Nephron progenitor cell (in vitro differentiated cells): ENCODE results near the gene ATIC.
"Not testable (repeated sequence)": the region's sequence is repeated elsewhere in the genome, so short reads cannot be mapped to it uniquely, and the experiment has no call there.

Experiments
- DNase-seq: peaks from one replicate; pipeline ENCODE4 v3.0.0; 2021
- H3K27ac Mint-ChIP-seq: 2 replicates; pipeline ENCODE4 v1.8.0; 2021; ENCODE audit warnings: mild to moderate bottlenecking, moderate library complexity, mixed read lengths
- H3K27me3 Mint-ChIP-seq: 2 replicates; pipeline ENCODE4 v1.8.0; 2021; ENCODE audit warnings: mild to moderate bottlenecking, low read depth, mixed read lengths; ENCODE audit not compliant: poor library complexity
- H3K36me3 Mint-ChIP-seq: 2 replicates; pipeline ENCODE4 v1.8.0; 2021; ENCODE audit warnings: low read depth, mixed read lengths
- H3K4me1 Mint-ChIP-seq: 2 replicates; pipeline ENCODE4 v1.8.0; 2021; ENCODE audit warnings: mixed read lengths
- H3K4me3 Mint-ChIP-seq: 2 replicates; pipeline ENCODE4 v1.8.0; 2021; ENCODE audit warnings: mild to moderate bottlenecking, moderate library complexity, mixed read lengths
- H3K9me3 Mint-ChIP-seq: 2 replicates; pipeline ENCODE4 v1.8.0; 2021; ENCODE audit warnings: mild to moderate bottlenecking, moderate library complexity, mixed read lengths
- TF ChIP-seq, protein P1 (sequence below): fragments of 200-600 bp; sonication (generic); IDR thresholded peaks from 2 replicates; pipeline ENCODE4 v1.5.0; 2021; ENCODE audit warnings: antibody characterized with exemption

The ATIC gene

DNA sequence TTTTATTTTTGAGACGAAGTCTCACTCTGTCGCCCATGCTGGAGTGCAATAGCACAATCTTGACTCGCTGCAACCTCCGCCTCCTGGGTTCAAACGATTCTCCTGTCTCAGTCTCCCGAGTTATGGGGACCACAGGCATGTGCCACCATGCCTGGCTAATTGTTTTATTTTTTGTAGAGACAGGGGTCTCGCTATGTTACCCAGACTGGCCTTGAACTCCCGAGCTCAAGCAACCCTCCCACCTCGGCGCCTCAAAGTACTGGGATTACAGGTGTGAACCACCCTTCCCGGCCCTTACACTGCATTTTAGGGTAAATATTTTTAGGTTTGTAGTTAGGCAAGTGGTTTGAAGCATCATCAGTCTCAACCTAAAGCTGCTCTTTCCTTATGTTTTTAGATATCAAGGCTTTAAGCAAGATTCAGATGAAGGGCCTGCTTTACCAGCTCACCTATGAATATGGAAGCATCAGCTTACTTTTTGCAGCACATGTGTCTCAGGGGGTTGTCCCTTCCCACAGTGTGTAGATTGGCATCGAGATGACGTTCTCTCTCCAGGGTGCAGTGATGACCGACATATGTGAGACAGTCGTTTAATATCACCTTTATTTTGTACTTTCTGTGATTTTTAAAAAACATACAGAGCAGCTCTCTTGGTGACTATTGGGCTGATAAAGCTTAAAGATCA lies 47.2 kb downstream of the ATIC start:
- no peak for DNase-seq
- Mint-ChIP-seq H3K4me1 (no peaks in the 10 kb centered on the region), H3K4me3 (no peak overlapping the region), H3K27me3 (no peaks in the 10 kb centered on the region), H3K27ac (no peak overlapping the region), H3K9me3 (no peaks in the 10 kb centered on the region), H3K36me3 (peaks cover 45% of the 10 kb centered on the region)
- TF ChIP-seq, protein P1, sequence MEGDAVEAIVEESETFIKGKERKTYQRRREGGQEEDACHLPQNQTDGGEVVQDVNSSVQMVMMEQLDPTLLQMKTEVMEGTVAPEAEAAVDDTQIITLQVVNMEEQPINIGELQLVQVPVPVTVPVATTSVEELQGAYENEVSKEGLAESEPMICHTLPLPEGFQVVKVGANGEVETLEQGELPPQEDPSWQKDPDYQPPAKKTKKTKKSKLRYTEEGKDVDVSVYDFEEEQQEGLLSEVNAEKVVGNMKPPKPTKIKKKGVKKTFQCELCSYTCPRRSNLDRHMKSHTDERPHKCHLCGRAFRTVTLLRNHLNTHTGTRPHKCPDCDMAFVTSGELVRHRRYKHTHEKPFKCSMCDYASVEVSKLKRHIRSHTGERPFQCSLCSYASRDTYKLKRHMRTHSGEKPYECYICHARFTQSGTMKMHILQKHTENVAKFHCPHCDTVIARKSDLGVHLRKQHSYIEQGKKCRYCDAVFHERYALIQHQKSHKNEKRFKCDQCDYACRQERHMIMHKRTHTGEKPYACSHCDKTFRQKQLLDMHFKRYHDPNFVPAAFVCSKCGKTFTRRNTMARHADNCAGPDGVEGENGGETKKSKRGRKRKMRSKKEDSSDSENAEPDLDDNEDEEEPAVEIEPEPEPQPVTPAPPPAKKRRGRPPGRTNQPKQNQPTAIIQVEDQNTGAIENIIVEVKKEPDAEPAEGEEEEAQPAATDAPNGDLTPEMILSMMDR, result no peak

DNA sequence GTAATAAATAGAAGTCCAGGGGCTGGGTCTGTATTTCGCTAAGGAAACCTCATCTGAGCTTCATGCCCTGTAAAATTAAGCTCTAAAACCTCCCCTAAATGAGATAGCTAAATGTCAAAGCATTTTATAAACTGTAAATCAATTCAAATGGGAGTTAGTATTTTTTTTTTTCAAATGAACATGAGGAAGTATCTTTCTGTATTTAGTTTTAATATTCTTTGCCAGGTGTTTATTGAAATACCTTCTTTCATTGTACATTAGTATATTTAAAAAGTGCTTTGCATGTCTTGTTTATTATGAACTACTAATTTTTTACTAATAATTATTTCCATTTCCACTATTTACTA lies 47.7 kb downstream of the ATIC start:
- no peak overlapping the region for H3K4me3 Mint-ChIP-seq
- H3K9me3 Mint-ChIP-seq, result no peaks in the 10 kb centered on the region
- no peaks in the 10 kb centered on the region for H3K4me1 Mint-ChIP-seq
- peak overlapping the region; percentile 27 for H3K27ac Mint-ChIP-seq
- TF ChIP-seq, protein P1, result no peak
- no peak for DNase-seq
- peaks cover 46% of the 10 kb centered on the region for H3K36me3 Mint-ChIP-seq
- H3K27me3 Mint-ChIP-seq, result no peaks in the 10 kb centered on the region

DNA sequence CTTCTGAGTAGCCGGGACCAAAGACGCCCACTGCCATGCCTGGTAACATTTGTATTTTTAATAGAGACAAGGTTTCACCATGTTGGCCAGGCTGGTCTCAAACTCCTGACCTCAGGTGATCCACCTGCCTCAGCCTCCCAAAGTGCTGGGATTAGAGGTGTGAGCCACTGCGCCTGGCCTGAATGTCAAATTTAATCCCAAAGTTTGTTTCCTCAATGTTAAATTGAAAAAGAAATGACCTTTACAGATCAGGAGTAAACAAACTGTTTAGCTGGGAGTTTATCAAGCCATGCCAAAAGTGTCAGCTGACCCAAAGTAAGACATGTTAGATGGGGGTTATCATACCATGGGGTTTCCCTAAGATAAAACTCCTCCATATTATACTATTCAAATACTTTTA lies 48.2 kb downstream of the ATIC start:
- H3K36me3 Mint-ChIP-seq, result peaks cover 46% of the 10 kb centered on the region
- not testable (repeated sequence) for DNase-seq, H3K27me3 Mint-ChIP-seq, H3K9me3 Mint-ChIP-seq, H3K27ac Mint-ChIP-seq, H3K4me3 Mint-ChIP-seq, H3K4me1 Mint-ChIP-seq

DNA sequence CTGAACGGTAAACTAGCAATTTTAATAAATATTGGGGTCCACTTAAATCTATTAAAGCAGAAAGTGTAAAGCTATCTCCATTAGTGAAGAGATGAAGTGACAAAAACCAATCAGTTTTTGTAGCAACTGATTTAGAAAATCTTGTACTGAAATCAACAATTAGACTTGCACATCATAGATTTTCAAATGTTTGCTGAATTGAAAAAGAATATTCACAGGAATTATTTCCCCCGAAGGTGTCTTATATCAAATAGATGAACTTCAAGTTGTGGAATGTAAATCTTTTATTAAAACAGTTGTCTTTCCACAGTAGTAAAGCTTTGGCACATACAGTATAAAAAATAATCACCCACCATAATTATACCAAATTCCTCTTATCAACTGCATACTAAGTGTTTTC lies 48.7 kb downstream of the ATIC start:
- H3K27ac Mint-ChIP-seq, result no peak overlapping the region
- TF ChIP-seq, protein P1, result no peak
- no peak overlapping the region for H3K4me3 Mint-ChIP-seq
- peaks cover 46% of the 10 kb centered on the region for H3K36me3 Mint-ChIP-seq
- H3K4me1 Mint-ChIP-seq, result no peaks in the 10 kb centered on the region
- no peak for DNase-seq
- H3K27me3 Mint-ChIP-seq, result no peaks in the 10 kb centered on the region
- H3K9me3 Mint-ChIP-seq, result no peaks in the 10 kb centered on the region

DNA sequence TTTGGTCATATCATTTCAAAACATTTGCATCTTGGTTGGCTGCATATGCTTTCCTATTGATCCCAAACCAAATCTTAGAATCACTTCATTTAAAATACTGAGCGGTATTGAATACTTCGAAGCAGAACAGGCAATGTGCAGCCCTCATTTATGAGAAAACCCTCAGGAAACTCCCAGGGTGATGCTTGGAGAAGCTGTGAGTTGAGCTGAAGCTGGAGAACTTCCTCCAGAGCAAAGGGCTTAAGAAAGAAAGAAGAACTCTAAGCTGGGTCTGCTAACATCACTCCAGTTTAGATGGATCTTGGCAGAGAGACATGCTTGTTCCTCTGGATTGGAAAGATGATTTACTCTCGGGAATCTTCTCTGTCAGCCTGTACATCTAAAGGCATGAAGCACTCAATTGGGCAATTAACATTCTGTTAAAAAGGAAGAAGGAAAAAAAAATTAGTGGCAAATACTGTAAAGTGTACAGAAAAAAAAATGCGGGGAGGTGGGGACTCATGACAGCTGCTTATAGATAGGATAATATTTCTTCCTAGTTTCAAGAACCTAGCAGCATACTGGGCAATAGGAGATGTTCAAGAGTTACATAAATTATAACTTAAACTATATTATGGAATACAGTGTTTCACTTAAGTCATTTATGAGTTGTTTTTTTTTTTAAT lies 49.5 kb downstream of the ATIC start:
- H3K4me1 Mint-ChIP-seq, result no peaks in the 10 kb centered on the region

DNA sequence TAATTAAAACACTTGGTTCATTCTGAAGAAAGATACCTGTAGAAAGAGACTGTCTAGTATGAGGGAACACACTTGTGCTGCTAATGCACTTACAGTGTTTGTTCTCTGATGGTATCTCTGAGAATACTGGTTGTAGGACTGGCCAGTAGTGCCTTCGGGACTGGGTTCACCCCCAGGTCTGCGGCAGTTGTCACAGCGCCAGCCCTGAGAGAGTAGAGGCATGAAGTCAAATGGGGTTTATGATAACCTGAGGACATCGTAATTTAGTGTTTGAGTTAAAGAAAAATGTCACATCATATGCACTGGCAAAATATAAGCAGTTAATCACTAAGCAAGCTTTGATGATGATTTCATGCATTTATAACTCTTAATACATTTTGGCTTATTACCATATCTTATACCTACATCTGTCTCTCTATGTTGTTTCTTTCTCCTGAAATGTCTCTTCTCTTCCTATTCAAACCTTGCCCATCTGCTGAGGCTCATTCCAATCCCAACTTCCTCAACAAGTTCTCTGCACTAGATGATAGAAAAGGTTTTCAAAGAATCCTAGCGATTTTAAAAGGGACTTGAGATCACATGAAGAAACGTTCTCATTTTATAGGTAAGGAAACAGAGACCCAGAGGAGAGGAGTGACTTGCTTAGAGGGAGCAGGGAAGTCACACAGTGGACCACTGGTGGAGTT lies 50.2 kb downstream of the ATIC start:
- Mint-ChIP-seq H3K4me1 (no peaks in the 10 kb centered on the region), H3K36me3 (peaks cover 56% of the 10 kb centered on the region), H3K27ac (no peak overlapping the region), H3K4me3 (no peak overlapping the region), H3K27me3 (no peaks in the 10 kb centered on the region), H3K9me3 (no peaks in the 10 kb centered on the region)
- TF ChIP-seq, protein P1, result no peak
- no peak for DNase-seq

More for the DNA sequence above, 49.5 kb downstream of the ATIC start:
- no peak overlapping the region for H3K27ac Mint-ChIP-seq
- H3K27me3 Mint-ChIP-seq, result no peaks in the 10 kb centered on the region
- H3K9me3 Mint-ChIP-seq, result no peaks in the 10 kb centered on the region
- H3K4me3 Mint-ChIP-seq, result no peak overlapping the region
- no peak for DNase-seq
- TF ChIP-seq, protein P1, result no peak
- peaks cover 49% of the 10 kb centered on the region for H3K36me3 Mint-ChIP-seq
